ENCODE data around the gene ATP7B. TPM values are rescaled to one million over a fixed set of nuclear protein-coding genes. Genes with fewer than 3 reads are reported as not detected.

Gene ATP7B
- total RNA-seq, 1 donor from 2014 or later, result 19.3 TPM

- Mint-ChIP-seq H3K4me1 (ENCODE audit: unreplicated experiment) (peaks cover 16% of the 10 kb centered on the region), H3K27ac (ENCODE audit: unreplicated experiment) (no peak overlapping the region), H3K4me3 (ENCODE audit: unreplicated experiment) (no peak overlapping the region), H3K36me3 (ENCODE audit: low read depth, unreplicated experiment) (no peaks in the 10 kb centered on the region), H3K9me3 (ENCODE audit: unreplicated experiment) (no peaks in the 10 kb centered on the region), H3K27me3 (ENCODE audit: unreplicated experiment) (peaks cover 6% of the 10 kb centered on the region)
- DNase-seq (ENCODE audit: low spot score), result no peak
- TF ChIP-seq CTCF (IDR thresholded peaks at IDR 0.05; ENCODE audit: unreplicated experiment), result no peak
Observed at GRCh38 chr13:51892657-51893056, 118.6 kb downstream of the ATP7B start.

GRCh38 chr13:51887468-51887867, 123.8 kb downstream of the ATP7B start:
- no peak for DNase-seq (ENCODE audit: low spot score)
- Mint-ChIP-seq H3K27me3 (ENCODE audit: unreplicated experiment) (peaks cover 1% of the 10 kb centered on the region), H3K9me3 (ENCODE audit: unreplicated experiment) (no peaks in the 10 kb centered on the region), H3K4me1 (ENCODE audit: unreplicated experiment) (no peaks in the 10 kb centered on the region), H3K4me3 (ENCODE audit: unreplicated experiment) (no peak overlapping the region), H3K27ac (ENCODE audit: unreplicated experiment) (no peak overlapping the region), H3K36me3 (ENCODE audit: low read depth, unreplicated experiment) (no peaks in the 10 kb centered on the region)
- no peak for TF ChIP-seq CTCF (IDR thresholded peaks at IDR 0.05; ENCODE audit: unreplicated experiment)

GRCh38 chr13:51885651-51886050, 125.6 kb downstream of the ATP7B start:
- no peaks in the 10 kb centered on the region for H3K9me3 Mint-ChIP-seq (ENCODE audit: unreplicated experiment)
- H3K27me3 Mint-ChIP-seq (ENCODE audit: unreplicated experiment), result peaks cover 1% of the 10 kb centered on the region
- no peak overlapping the region for H3K27ac Mint-ChIP-seq (ENCODE audit: unreplicated experiment)
- no peak for TF ChIP-seq CTCF (IDR thresholded peaks at IDR 0.05; ENCODE audit: unreplicated experiment)
- DNase-seq (ENCODE audit: low spot score), result no peak
- no peak overlapping the region for H3K4me3 Mint-ChIP-seq (ENCODE audit: unreplicated experiment)
- no peaks in the 10 kb centered on the region for H3K4me1 Mint-ChIP-seq (ENCODE audit: unreplicated experiment)
- no peaks in the 10 kb centered on the region for H3K36me3 Mint-ChIP-seq (ENCODE audit: low read depth, unreplicated experiment)

GRCh38 chr13:51883226-51883600, 128.0 kb downstream of the ATP7B start:
- Mint-ChIP-seq H3K4me3 (ENCODE audit: unreplicated experiment) (no peak overlapping the region), H3K9me3 (ENCODE audit: unreplicated experiment) (no peaks in the 10 kb centered on the region), H3K36me3 (ENCODE audit: low read depth, unreplicated experiment) (no peaks in the 10 kb centered on the region), H3K27me3 (ENCODE audit: unreplicated experiment) (peaks cover 1% of the 10 kb centered on the region), H3K27ac (ENCODE audit: unreplicated experiment) (no peak overlapping the region), H3K4me1 (ENCODE audit: unreplicated experiment) (no peaks in the 10 kb centered on the region)
- no peak for TF ChIP-seq CTCF (IDR thresholded peaks at IDR 0.05; ENCODE audit: unreplicated experiment)
- no peak for DNase-seq (ENCODE audit: low spot score)

Other genes with a start within 250 kb of the ATP7B start
- 13.3 TPM for gene DHRS12, start 207.3 kb downstream of the ATP7B start, total RNA-seq (ENCODE audit: unreplicated experiment)
- 0.15 TPM for gene TMEM272, start 166.3 kb downstream of the ATP7B start, total RNA-seq (ENCODE audit: unreplicated experiment)
- gene CCDC70, start 149.5 kb downstream of the ATP7B start, total RNA-seq (ENCODE audit: unreplicated experiment), result not detected
- 44.7 TPM for gene ALG11, start 948 bp upstream of the ATP7B start, total RNA-seq (ENCODE audit: unreplicated experiment)
- gene UTP14C, start 13.2 kb upstream of the ATP7B start, total RNA-seq (ENCODE audit: unreplicated experiment), result 16.8 TPM
- gene NEK5, start 117.6 kb upstream of the ATP7B start, total RNA-seq (ENCODE audit: unreplicated experiment), result 0.97 TPM
- 82.4 TPM for gene NEK3, start 148.1 kb upstream of the ATP7B start, total RNA-seq (ENCODE audit: unreplicated experiment)

Measured in endothelial cell (in vitro differentiated cells).